Stomach smooth muscle (tissue), 2 donors: Measurements from ENCODE around the gene RBMY1D.
"Not testable (repeated sequence)": the region's sequence is repeated elsewhere in the genome, so short reads cannot be mapped to it uniquely, and the experiment has no call there.

Experiments
- H3K27ac ChIP-seq: one replicate; pipeline ENCODE4 v1.7.0; 2013; ENCODE audit warnings: mild to moderate bottlenecking, low read length, inconsistent platforms
- H3K27me3 ChIP-seq, 2 donors: one replicate each; pipeline ENCODE4 v1.7.0; 2013; ENCODE audit warnings: low read length in 2 of 2; ENCODE audit not compliant: insufficient read depth in 2 of 2, control insufficient read depth in 1 of 2
- H3K36me3 ChIP-seq, 2 donors: one replicate each; pipeline ENCODE4 v1.7.0; 2013; ENCODE audit warnings: low read length in 2 of 2; ENCODE audit not compliant: control insufficient read depth in 2 of 2, insufficient read depth in 2 of 2
- H3K4me1 ChIP-seq: one replicate; pipeline ENCODE4 v1.7.0; 2013; ENCODE audit warnings: low read length; ENCODE audit not compliant: control insufficient read depth, insufficient read depth
- H3K4me3 ChIP-seq, 2 donors: one replicate each; pipeline ENCODE4 v1.7.0; 2013; ENCODE audit warnings: low read length in 2 of 2
- H3K9ac ChIP-seq, 2 donors: one replicate each; pipeline ENCODE4 v1.7.0; 2013; ENCODE audit warnings: low read length in 2 of 2, mild to moderate bottlenecking in 1 of 2
- H3K9me3 ChIP-seq, 2 donors: one replicate each; pipeline ENCODE4 v1.7.0; 2013; ENCODE audit warnings: low read length in 2 of 2; ENCODE audit not compliant: control insufficient read depth in 2 of 2
- donor health status: healthy.
- donor health status: Pancreatic carcinoma.

The RBMY1D gene

DNA sequence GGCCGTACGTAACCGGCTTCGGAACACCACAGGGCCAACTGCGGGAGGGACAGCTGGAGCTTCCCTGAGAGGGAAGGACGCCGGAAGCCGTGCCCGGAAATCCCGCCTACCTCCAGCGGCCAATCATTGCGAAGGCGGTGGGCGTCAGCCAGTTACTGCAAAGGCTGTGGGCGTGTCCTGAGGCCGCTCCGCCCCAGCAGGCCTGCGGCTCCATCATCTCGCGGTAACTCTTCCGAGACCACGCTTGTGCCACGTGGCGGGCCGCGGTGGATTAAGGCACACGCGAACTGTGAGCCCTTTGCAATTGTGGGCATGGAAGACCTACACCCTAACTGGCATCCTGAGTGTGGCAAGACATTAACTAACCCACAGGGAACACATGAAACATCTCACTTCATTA lies at the start of gene RBMY1D:
Gene RBMY1D (minus strand): TSS at position 101 of the 400 bp plus-strand sequence. CDS start 2,013 bp downstream, outside the sequence.
- H3K36me3 ChIP-seq, H3K9ac ChIP-seq, H3K9me3 ChIP-seq, H3K27me3 ChIP-seq, H3K4me3 ChIP-seq, H3K27ac ChIP-seq, H3K4me1 ChIP-seq: not testable (repeated sequence)

DNA sequence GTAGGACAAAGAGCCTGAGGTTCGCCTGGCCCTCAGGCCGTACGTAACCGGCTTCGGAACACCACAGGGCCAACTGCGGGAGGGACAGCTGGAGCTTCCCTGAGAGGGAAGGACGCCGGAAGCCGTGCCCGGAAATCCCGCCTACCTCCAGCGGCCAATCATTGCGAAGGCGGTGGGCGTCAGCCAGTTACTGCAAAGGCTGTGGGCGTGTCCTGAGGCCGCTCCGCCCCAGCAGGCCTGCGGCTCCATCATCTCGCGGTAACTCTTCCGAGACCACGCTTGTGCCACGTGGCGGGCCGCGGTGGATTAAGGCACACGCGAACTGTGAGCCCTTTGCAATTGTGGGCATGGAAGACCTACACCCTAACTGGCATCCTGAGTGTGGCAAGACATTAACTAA lies 23.6 kb upstream of the RBMY1D start, which contains the start of gene RBMY1E:
Gene RBMY1E (minus strand): TSS at position 101 of the 400 bp plus-strand sequence. CDS start 1,978 bp downstream, outside the sequence.
- not testable (repeated sequence) for H3K36me3 ChIP-seq, H3K9ac ChIP-seq, H3K27ac ChIP-seq, H3K4me3 ChIP-seq, H3K27me3 ChIP-seq, H3K9me3 ChIP-seq, H3K4me1 ChIP-seq

DNA sequence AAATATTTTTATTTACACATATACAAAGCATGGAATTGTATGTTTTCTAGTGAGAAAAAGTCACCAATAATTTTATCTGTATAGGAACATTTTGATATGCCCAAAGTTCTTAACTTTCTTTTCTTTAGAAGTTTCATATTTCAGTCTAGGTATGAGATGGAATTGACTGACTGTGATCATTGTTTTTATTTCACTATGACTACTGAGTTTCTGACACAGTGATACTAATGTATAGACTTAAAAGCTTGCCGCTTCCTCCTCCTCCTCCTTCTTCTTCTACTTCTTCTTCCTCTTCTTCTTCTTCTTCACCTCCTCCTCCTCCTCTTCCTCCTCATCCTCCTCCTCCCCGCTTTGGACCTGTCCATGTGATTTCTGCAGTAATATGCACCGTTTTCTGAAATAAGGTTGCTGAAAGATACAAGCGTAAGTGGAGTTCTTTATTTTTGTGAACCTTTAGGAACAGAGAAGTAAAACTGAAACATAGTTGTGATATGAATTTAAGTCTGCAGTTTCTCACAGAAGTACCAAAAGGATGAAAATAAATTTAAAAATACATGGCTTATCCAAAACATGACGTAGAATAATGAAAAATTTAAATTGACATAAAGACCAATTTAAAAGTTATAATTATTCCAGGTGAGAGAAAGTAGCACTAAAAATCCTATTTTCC lies 24.8 kb downstream of the RBMY1D start:
- not testable (repeated sequence) for H3K4me3 ChIP-seq, H3K9ac ChIP-seq, H3K4me1 ChIP-seq, H3K27me3 ChIP-seq, H3K9me3 ChIP-seq, H3K27ac ChIP-seq, H3K36me3 ChIP-seq

DNA sequence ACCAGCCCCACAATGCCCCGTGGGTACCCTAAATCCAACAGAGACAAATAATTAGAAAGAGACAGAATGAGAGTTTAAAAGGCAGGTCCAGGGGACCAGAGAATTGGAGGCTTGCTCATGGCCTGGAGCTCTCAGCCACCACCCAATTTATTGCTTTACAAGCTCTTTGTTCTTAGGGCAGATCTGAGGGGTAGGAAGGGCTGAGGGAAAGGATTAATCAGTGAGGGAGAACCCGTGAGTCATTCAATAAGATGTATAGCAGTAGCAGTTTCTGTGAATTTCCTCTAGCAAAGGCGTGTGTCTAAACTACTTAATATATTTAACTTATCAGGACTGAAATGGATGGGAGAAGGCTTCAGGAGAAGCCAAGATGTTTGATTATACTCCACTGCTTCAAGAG lies 48.8 kb downstream of the RBMY1D start:
- Histone ChIP-seq H3K9ac (no peak overlapping the region), H3K4me3 (no peak overlapping the region), H3K36me3 (no peaks in the 10 kb centered on the region), H3K27ac (no peak overlapping the region), H3K9me3 (no peaks in the 10 kb centered on the region), H3K4me1 (no peaks in the 10 kb centered on the region), H3K27me3 (no peaks in the 10 kb centered on the region)

- Histone ChIP-seq H3K36me3 (no peaks in the 10 kb centered on the region), H3K4me1 (no peaks in the 10 kb centered on the region), H3K27ac (no peak overlapping the region), H3K27me3 (no peaks in the 10 kb centered on the region), H3K9ac (no peak overlapping the region), H3K4me3 (no peak overlapping the region), H3K9me3 (no peaks in the 10 kb centered on the region)
These were observed 52.2 kb downstream of the RBMY1D start for GRCh38 chrY:21842090-21842489.

GRCh38 chrY:21839489-21839888 lies 54.8 kb downstream of the RBMY1D start:
- no peaks in the 10 kb centered on the region for H3K4me1 ChIP-seq
- no peaks in the 10 kb centered on the region for H3K27me3 ChIP-seq
- H3K4me3 ChIP-seq, result no peak overlapping the region
- no peaks in the 10 kb centered on the region for H3K36me3 ChIP-seq
- no peak overlapping the region for H3K27ac ChIP-seq
- H3K9me3 ChIP-seq, result no peaks in the 10 kb centered on the region
- H3K9ac ChIP-seq, result no peak overlapping the region

DNA sequence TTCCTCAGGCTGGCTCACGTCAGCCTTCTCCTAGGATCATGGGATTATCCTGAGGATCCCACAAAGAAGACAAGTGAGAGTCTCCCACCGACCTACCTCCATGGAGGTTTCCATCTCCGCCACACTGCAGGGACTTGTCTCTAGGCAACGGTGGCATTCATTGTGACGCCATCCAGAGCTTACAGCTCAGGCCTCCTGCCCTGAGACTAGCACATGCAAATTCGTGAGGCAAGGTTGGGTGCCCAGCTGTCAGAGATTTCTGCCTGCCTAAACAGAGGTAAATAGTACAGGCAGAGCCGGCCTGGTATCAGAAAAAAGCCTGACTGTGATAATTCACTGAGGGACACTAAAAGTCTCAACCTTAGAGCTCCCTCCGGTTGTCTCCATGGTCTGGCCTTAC lies 58.0 kb downstream of the RBMY1D start:
- H3K36me3 ChIP-seq, result no peaks in the 10 kb centered on the region
- no peaks in the 10 kb centered on the region for H3K9me3 ChIP-seq
- no peaks in the 10 kb centered on the region for H3K27me3 ChIP-seq
- H3K27ac ChIP-seq, result no peak overlapping the region
- H3K9ac ChIP-seq, result no peak overlapping the region
- H3K4me3 ChIP-seq, result no peak overlapping the region
- no peaks in the 10 kb centered on the region for H3K4me1 ChIP-seq

DNA sequence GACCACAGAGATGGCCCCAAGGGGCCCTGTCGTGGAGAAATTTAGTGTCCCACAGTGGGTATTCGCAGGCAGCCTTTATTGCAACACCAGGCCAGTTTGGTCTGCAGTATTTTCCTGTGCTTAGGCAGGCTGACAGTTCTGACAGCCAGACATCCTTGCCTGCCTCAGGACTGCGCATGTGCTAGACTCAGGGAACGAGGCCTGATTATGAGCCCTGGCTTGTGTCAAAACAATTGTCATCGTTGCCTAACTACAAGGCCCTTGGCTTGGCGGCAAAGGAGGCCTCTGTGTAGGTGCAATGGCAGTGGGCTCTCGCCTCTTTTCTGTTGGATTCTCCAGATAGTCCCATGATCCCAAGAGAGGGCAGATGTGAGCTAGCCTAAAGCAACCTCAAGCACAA lies 59.3 kb downstream of the RBMY1D start:
- H3K9me3 ChIP-seq, result no peaks in the 10 kb centered on the region
- no peaks in the 10 kb centered on the region for H3K4me1 ChIP-seq
- H3K4me3 ChIP-seq, result no peak overlapping the region
- no peaks in the 10 kb centered on the region for H3K27me3 ChIP-seq
- H3K9ac ChIP-seq, result no peak overlapping the region
- H3K36me3 ChIP-seq, result no peaks in the 10 kb centered on the region
- no peak overlapping the region for H3K27ac ChIP-seq
